GM19025 (cell line): Measurements from ENCODE around the gene GGTA1.

Experiments used
- ATAC-seq: cut with Tn5 transposase; IDR thresholded peaks from one replicate; pipeline ENCODE4 v1.9.1; 2021; ENCODE audit warnings: mild to moderate bottlenecking, low read depth, moderate library complexity; ENCODE audit not compliant: unreplicated experiment

The GGTA1 gene

DNA sequence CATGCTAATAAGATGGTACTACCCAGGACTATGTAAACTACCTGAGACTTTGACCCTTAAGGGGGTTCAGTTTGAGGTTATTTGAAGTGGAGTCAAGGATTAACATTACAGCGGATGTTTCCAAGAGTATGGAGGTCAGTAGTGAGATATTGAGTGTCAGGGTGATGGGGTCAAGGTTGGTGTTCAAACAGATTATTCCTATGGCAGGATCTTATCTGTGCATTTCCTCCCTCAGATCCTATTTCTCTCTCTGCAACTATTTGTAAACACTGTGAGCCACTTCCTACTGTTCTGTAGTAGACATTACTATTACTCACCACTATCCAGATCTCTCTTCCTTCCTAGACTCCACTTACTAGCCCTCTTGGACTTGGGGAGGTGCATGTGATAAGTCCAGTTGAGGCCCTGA, 75.6 kb downstream of the GGTA1 start:
- ATAC-seq, result no peak

GRCh38 chr9:121411993-121412392, 87.7 kb downstream of the GGTA1 start:
- ATAC-seq, result no peak

DNA sequence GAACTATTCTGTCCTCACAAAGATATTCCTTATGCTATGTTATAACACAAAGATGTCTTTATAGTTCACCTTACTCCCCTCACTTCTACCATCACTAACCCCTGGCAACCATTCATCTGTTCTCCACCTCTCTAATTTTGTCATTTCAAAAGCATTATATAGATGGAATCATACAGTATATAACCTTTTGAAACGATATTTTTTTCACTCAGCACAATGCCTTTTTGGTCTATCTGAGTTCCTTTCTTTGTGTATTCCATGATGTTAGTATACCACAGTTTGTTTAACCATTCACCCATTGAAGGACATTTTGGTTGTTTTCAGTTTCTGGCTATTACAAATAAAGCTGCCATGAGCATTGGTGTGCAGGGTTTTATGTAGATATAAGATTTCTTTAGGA, 93.7 kb downstream of the GGTA1 start:
- ATAC-seq, result no peak
